GM23338 (cell line): ENCODE data around the gene EDA2R. TPM values are rescaled to one million over a fixed set of nuclear protein-coding genes. Genes with fewer than 3 reads are reported as not detected.

Source experiments
- ATAC-seq: fragments of 200-7000 bp; cut with Tn5 transposase; 3 replicates; pipeline ENCODE4 v1.9.1; 2020
- DNase-seq: peaks from one replicate; pipeline ENCODE4 v3.0.0-alpha.2; 2015; ENCODE audit warnings: low spot score
- H2AFZ ChIP-seq: fragments of 200-600 bp; sonication (generic); 2 replicates; pipeline ENCODE4 v1.8.0; 2016; ENCODE audit warnings: antibody characterized with exemption, mild to moderate bottlenecking, moderate library complexity
- H3F3A ChIP-seq: fragments of 200-600 bp; sonication (generic); replicated peaks from 2 replicates; pipeline ENCODE4 v1.8.0; 2017; ENCODE audit warnings: antibody characterized with exemption, mixed run types, low read depth
- H3K27ac ChIP-seq: fragments of 200-600 bp; sonication (generic); 2 replicates; pipeline ENCODE4 v1.6.1; 2016; ENCODE audit warnings: low read depth
- H3K27me3 ChIP-seq: fragments of 200-600 bp; sonication (generic); 2 replicates; pipeline ENCODE4 v1.8.0; 2016; ENCODE audit warnings: mild to moderate bottlenecking, mixed run types, moderate library complexity; ENCODE audit not compliant: insufficient read depth
- H3K36me3 ChIP-seq: fragments of 200-600 bp; sonication (generic); 2 replicates; pipeline ENCODE4 v1.8.0; 2016; ENCODE audit warnings: mild to moderate bottlenecking; ENCODE audit not compliant: insufficient read depth
- H3K4me1 ChIP-seq: fragments of 200-600 bp; sonication (generic); 2 replicates; pipeline ENCODE4 v1.8.0; 2016; ENCODE audit warnings: mild to moderate bottlenecking, moderate library complexity; ENCODE audit not compliant: insufficient read depth
- H3K4me2 ChIP-seq: fragments of 200-600 bp; sonication (generic); 2 replicates; pipeline ENCODE4 v1.7.1; 2017; ENCODE audit warnings: mixed run types
- H3K4me3 ChIP-seq: fragments of 200-600 bp; sonication (generic); 2 replicates; pipeline ENCODE4 v1.6.1; 2016; ENCODE audit warnings: mixed run types
- H3K79me2 ChIP-seq: fragments of 200-600 bp; sonication (generic); replicated peaks from 2 replicates; pipeline ENCODE4 v1.8.0; 2017; ENCODE audit warnings: mild to moderate bottlenecking; ENCODE audit not compliant: insufficient read depth
- H3K9me2 ChIP-seq: fragments of 200-600 bp; sonication (generic); 2 replicates; pipeline ENCODE4 v1.8.0; 2017; ENCODE audit not compliant: insufficient read depth
- H4K20me1 ChIP-seq: fragments of 200-600 bp; sonication (generic); replicated peaks from 2 replicates; pipeline ENCODE4 v1.8.0; 2017; ENCODE audit warnings: mild to moderate bottlenecking; ENCODE audit not compliant: insufficient read depth
- H3K27ac Mint-ChIP-seq: 2 replicates; pipeline ENCODE4 v1.8.0; 2020; ENCODE audit warnings: inconsistent platforms, mild to moderate bottlenecking, moderate library complexity, mixed read lengths
- H3K27me3 Mint-ChIP-seq: 3 replicates; pipeline ENCODE4 v1.8.0; 2022; ENCODE audit warnings: low read depth, mild to moderate bottlenecking, moderate library complexity, mixed read lengths, inconsistent platforms; ENCODE audit not compliant: insufficient read depth, poor library complexity
- H3K36me3 Mint-ChIP-seq: 3 replicates; pipeline ENCODE4 v1.8.0; 2021; ENCODE audit warnings: low read depth, mild to moderate bottlenecking, inconsistent platforms, moderate library complexity, mixed read lengths
- H3K4me1 Mint-ChIP-seq: 3 replicates; pipeline ENCODE4 v1.8.0; 2020; ENCODE audit warnings: mild to moderate bottlenecking, inconsistent platforms, mixed read lengths
- H3K4me3 Mint-ChIP-seq: 3 replicates; pipeline ENCODE4 v1.8.0; 2021; ENCODE audit warnings: moderate library complexity, mild to moderate bottlenecking, inconsistent platforms, mixed read lengths
- H3K9me3 Mint-ChIP-seq: 3 replicates; pipeline ENCODE4 v1.8.0; 2020; ENCODE audit warnings: moderate library complexity, mild to moderate bottlenecking, inconsistent platforms, mixed read lengths
- CREB1 ChIP-seq: fragments of 250-450 bp; sonication (Bioruptor Pico); IDR thresholded peaks from 2 replicates; pipeline ENCODE4 v1.5.0; 2020; ENCODE audit warnings: low read depth, mild to moderate bottlenecking, moderate library complexity
- EZH2phosphoT487 ChIP-seq: fragments of 200-600 bp; sonication (generic); IDR thresholded peaks from one replicate; pipeline ENCODE4 v1.8.1; 2018; ENCODE audit warnings: antibody characterized with exemption; ENCODE audit not compliant: unreplicated experiment
- JUNB ChIP-seq: IDR thresholded peaks from one replicate; pipeline ENCODE4 v1.6.1; 2016; ENCODE audit warnings: antibody characterized with exemption; ENCODE audit not compliant: unreplicated experiment
- NANOG ChIP-seq: IDR thresholded peaks from 2 replicates; pipeline ENCODE4 v1.6.1; 2016; ENCODE audit warnings: antibody characterized with exemption, borderline replicate concordance
- ZNF114 ChIP-seq: fragments of 250-450 bp; sonication (Bioruptor Pico); IDR thresholded peaks from 2 replicates; pipeline ENCODE4 v1.5.0; 2020; ENCODE audit warnings: mild to moderate bottlenecking, moderate library complexity
- ZNF331 ChIP-seq: fragments of 250-450 bp; sonication (Bioruptor Pico); IDR thresholded peaks from 2 replicates; pipeline ENCODE4 v1.5.0; 2020; ENCODE audit warnings: low read depth, mild to moderate bottlenecking, moderate library complexity
- polyA plus RNA-seq: library from polyadenylated mRNA; unstranded; fragments of >200 nt; fragmentation: Nextera tagmentation; extraction: Ambion mirVana; gene quantifications from 2 replicates; pipeline ENCODE4 v1.2.1, GENCODE V29; 2016
- total RNA-seq: library from RNA; depleted of rRNA; stranded (reverse); fragments of >200 nt; shearing (Covaris generic); gene quantifications from 2 replicates; pipeline ENCODE4 v1.2.3, GENCODE V29; 2014
- TF ChIP-seq, protein P1 (sequence below): IDR thresholded peaks from one replicate; pipeline ENCODE4 v1.6.1; 2018; ENCODE audit warnings: antibody characterized with exemption; ENCODE audit not compliant: unreplicated experiment
- TF ChIP-seq, protein P2 (sequence below): fragments of 250-450 bp; sonication (Bioruptor Pico); IDR thresholded peaks from 2 replicates; pipeline ENCODE4 v1.5.0; 2020; ENCODE audit warnings: mild to moderate bottlenecking, moderate library complexity

The EDA2R gene
- total and polyA plus RNA-seq, 2 experiments from 2014 or later, result 6.0 to 9.6 TPM

DNA sequence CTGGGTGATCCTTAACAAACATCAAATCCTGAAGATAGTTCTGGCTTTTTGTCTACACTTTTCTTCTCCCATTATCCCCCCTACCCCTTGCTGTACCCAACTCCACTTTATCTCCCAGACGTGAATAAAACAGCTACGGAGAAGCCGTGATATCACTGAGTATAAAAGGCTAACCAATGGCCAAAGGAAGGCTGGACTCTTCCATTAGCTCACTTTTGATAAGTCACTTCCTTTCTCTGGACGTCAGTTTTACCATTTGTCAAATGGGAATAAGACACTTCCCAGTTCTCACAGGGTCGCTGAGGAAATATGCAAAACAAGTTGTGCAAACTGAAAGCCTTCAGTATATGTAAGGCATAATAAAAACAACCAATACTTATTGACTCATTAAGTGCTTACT lies 38.6 kb upstream of the EDA2R start (continued):
- TF ChIP-seq, protein P1, sequence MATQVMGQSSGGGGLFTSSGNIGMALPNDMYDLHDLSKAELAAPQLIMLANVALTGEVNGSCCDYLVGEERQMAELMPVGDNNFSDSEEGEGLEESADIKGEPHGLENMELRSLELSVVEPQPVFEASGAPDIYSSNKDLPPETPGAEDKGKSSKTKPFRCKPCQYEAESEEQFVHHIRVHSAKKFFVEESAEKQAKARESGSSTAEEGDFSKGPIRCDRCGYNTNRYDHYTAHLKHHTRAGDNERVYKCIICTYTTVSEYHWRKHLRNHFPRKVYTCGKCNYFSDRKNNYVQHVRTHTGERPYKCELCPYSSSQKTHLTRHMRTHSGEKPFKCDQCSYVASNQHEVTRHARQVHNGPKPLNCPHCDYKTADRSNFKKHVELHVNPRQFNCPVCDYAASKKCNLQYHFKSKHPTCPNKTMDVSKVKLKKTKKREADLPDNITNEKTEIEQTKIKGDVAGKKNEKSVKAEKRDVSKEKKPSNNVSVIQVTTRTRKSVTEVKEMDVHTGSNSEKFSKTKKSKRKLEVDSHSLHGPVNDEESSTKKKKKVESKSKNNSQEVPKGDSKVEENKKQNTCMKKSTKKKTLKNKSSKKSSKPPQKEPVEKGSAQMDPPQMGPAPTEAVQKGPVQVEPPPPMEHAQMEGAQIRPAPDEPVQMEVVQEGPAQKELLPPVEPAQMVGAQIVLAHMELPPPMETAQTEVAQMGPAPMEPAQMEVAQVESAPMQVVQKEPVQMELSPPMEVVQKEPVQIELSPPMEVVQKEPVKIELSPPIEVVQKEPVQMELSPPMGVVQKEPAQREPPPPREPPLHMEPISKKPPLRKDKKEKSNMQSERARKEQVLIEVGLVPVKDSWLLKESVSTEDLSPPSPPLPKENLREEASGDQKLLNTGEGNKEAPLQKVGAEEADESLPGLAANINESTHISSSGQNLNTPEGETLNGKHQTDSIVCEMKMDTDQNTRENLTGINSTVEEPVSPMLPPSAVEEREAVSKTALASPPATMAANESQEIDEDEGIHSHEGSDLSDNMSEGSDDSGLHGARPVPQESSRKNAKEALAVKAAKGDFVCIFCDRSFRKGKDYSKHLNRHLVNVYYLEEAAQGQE, result no peak
- TF ChIP-seq, protein P2, sequence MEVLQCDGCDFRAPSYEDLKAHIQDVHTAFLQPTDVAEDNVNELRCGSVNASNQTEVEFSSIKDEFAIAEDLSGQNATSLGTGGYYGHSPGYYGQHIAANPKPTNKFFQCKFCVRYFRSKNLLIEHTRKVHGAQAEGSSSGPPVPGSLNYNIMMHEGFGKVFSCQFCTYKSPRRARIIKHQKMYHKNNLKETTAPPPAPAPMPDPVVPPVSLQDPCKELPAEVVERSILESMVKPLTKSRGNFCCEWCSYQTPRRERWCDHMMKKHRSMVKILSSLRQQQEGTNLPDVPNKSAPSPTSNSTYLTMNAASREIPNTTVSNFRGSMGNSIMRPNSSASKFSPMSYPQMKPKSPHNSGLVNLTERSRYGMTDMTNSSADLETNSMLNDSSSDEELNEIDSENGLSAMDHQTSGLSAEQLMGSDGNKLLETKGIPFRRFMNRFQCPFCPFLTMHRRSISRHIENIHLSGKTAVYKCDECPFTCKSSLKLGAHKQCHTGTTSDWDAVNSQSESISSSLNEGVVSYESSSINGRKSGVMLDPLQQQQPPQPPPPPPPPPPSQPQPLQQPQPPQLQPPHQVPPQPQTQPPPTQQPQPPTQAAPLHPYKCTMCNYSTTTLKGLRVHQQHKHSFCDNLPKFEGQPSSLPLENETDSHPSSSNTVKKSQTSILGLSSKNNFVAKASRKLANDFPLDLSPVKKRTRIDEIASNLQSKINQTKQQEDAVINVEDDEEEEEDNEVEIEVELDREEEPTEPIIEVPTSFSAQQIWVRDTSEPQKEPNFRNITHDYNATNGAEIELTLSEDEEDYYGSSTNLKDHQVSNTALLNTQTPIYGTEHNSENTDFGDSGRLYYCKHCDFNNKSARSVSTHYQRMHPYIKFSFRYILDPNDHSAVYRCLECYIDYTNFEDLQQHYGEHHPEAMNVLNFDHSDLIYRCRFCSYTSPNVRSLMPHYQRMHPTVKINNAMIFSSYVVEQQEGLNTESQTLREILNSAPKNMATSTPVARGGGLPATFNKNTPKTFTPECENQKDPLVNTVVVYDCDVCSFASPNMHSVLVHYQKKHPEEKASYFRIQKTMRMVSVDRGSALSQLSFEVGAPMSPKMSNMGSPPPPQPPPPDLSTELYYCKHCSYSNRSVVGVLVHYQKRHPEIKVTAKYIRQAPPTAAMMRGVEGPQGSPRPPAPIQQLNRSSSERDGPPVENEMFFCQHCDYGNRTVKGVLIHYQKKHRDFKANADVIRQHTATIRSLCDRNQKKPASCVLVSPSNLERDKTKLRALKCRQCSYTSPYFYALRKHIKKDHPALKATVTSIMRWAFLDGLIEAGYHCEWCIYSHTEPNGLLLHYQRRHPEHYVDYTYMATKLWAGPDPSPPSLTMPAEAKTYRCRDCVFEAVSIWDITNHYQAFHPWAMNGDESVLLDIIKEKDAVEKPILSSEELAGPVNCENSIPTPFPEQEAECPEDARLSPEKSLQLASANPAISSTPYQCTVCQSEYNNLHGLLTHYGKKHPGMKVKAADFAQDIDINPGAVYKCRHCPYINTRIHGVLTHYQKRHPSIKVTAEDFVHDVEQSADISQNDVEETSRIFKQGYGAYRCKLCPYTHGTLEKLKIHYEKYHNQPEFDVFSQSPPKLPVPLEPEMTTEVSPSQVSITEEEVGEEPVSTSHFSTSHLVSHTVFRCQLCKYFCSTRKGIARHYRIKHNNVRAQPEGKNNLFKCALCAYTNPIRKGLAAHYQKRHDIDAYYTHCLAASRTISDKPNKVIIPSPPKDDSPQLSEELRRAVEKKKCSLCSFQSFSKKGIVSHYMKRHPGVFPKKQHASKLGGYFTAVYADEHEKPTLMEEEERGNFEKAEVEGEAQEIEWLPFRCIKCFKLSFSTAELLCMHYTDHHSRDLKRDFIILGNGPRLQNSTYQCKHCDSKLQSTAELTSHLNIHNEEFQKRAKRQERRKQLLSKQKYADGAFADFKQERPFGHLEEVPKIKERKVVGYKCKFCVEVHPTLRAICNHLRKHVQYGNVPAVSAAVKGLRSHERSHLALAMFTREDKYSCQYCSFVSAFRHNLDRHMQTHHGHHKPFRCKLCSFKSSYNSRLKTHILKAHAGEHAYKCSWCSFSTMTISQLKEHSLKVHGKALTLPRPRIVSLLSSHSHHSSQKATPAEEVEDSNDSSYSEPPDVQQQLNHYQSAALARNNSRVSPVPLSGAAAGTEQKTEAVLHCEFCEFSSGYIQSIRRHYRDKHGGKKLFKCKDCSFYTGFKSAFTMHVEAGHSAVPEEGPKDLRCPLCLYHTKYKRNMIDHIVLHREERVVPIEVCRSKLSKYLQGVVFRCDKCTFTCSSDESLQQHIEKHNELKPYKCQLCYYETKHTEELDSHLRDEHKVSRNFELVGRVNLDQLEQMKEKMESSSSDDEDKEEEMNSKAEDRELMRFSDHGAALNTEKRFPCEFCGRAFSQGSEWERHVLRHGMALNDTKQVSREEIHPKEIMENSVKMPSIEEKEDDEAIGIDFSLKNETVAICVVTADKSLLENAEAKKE (CRISPR knock-in tag), result no peak
- TF ChIP-seq NANOG, result no peak
- no peak for TF ChIP-seq EZH2phosphoT487

DNA sequence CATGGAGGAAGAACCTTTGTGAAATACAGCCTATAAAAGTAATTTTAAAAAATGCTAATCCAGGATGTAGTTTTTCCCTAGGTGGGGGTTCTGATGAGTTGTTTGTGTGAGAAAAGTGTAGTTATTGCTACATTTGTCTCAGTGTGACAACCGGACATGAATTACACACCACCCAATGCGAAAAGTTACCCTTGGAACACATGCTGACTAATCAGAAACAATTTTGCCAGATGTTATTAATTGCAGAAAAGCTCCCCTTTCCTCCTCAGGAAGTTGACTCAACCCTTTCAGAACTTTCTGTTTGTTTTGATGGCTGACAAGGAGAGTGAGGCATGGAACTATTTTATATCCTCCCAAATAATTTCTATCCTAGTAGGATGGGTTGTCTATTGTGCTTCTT lies 38.1 kb upstream of the EDA2R start:
- Histone ChIP-seq H4K20me1 (no peaks in the 10 kb centered on the region), H3F3A (no peaks in the 10 kb centered on the region), H3K79me2 (no peaks in the 10 kb centered on the region), H3K27me3 (no peaks in the 10 kb centered on the region), H3K36me3 (no peaks in the 10 kb centered on the region), H3K4me3 (no peak overlapping the region), H3K9me2 (no peaks in the 10 kb centered on the region), H3K4me2 (no peak overlapping the region), H2AFZ (no peak overlapping the region), H3K27ac (no peak overlapping the region), H3K4me1 (peaks cover 4% of the 10 kb centered on the region; the same call in 1 of the 2 replicates)
- DNase-seq (no peak), ATAC-seq (no peak)
- no peaks in the 10 kb centered on the region for H3K36me3 Mint-ChIP-seq
- H3K4me3 Mint-ChIP-seq, result no peak overlapping the region
- no peak overlapping the region for H3K27ac Mint-ChIP-seq
- no peaks in the 10 kb centered on the region for H3K9me3 Mint-ChIP-seq
- H3K27me3 Mint-ChIP-seq, result no peaks in the 10 kb centered on the region
- H3K4me1 Mint-ChIP-seq, result no peaks in the 10 kb centered on the region
- TF ChIP-seq CREB1 (CRISPR knock-in tag) (no peak), ZNF114 (CRISPR knock-in tag) (no peak), ZNF331 (CRISPR knock-in tag) (no peak), JUNB (no peak)
